ENCODE data around the gene TAC4.
A peak's percentile ranks its signal among the peaks of the same experiment; 100 is the strongest.

- peak; percentile 88 to 99 (median 93) for TF ChIP-seq CTCF (optimal IDR thresholded peaks at IDR 0.05 in 1 of 3, IDR thresholded peaks at IDR 0.05 in 1 of 3, conservative IDR thresholded peaks at IDR 0.05 in 1 of 3; ENCODE audit: extremely low read depth in 1 of 3, insufficient read depth in 2 of 3, low read length in 3 of 3)
- TF ChIP-seq EZH2 (IDR thresholded peaks at IDR 0.05; ENCODE audit: low read length): no peak
Observed at GRCh38 chr17:49880291-49881053, 32.6 kb upstream of the TAC4 start.
